Right atrium auricular region (tissue), 2 donors: ENCODE results near the gene GPC6. TPM values are rescaled to one million over a fixed set of nuclear protein-coding genes. Genes with fewer than 3 reads are reported as not detected.

Source experiments
- DNase-seq: peaks from one replicate; pipeline ENCODE4 v3.0.0-alpha.2; 2019; ENCODE audit warnings: low spot score
- H3K27ac ChIP-seq, 2 donors: fragments of 200-600 bp; sonication (generic); 1 replicate in 1 of 2; 2 replicates in 1 of 2; pipeline ENCODE4 v1.5.1; 2016 to 2019
- H3K27me3 ChIP-seq, 2 donors: fragments of 200-600 bp; sonication (generic); one replicate each; pipeline versions ENCODE4 v1.5.1 to v1.6.0; 2017 to 2019
- H3K36me3 ChIP-seq: fragments of 200-600 bp; sonication (generic); one replicate; pipeline ENCODE4 v1.5.1; 2016
- H3K4me1 ChIP-seq, 2 donors: fragments of 200-600 bp; sonication (generic); one replicate each; pipeline versions ENCODE4 v1.5.1 to v1.6.0; 2017 to 2019
- H3K4me3 ChIP-seq, 2 donors: fragments of 200-600 bp; sonication (generic); 1 replicate in 1 of 2; 2 replicates in 1 of 2; pipeline ENCODE4 v1.5.1; 2017 to 2019; ENCODE audit warnings: mild to moderate bottlenecking in 1 of 2, moderate library complexity in 1 of 2
- H3K9me3 ChIP-seq, 2 donors: fragments of 200-600 bp; sonication (generic); one replicate each; pipeline ENCODE4 v1.5.1; 2019
- total RNA-seq, 2 donors: library from RNA; depleted of rRNA; stranded (reverse); fragments of >200 nt; gene quantifications; one replicate each; pipeline ENCODE4 v1.1.0, GENCODE V29; 2016
- TF ChIP-seq, protein P1 (sequence below), 2 donors: fragments of 200-600 bp; sonication (generic); IDR thresholded peaks; one replicate each; pipeline ENCODE4 v1.5.1; 2019; ENCODE audit warnings: antibody characterized with exemption in 2 of 2

GPC6 gene
- total RNA-seq, 2 donors from 2014 or later, result 1.3 to 3.8 TPM

DNA sequence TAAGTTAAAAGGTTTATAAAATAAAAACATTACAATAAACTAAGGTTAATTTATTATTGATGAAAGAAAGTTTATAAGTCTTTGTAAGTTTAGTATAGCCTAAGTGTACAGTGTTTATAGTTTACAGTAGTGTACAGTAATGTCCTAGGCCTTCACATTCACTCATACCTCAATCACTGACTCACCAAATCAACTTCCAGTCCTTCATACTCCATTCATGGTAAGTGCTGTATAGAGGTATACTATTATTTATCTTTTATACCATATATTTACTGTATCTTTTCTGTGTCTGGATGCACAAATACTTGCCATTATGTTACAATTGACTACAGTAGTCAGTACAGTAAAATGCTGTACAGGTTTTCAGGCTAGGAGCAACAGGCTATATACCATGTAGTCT lies 490.0 kb downstream of the GPC6 start:
- Histone ChIP-seq H3K4me1 (no peaks in the 10 kb centered on the region), H3K9me3 (peaks cover 0 to 20% of the 10 kb centered on the region in 2 donors), H3K4me3 (no peak overlapping the region), H3K36me3 (no peaks in the 10 kb centered on the region), H3K27ac (no peak overlapping the region), H3K27me3 (no peaks in the 10 kb centered on the region)
- DNase-seq, result no peak
- TF ChIP-seq, protein P1, sequence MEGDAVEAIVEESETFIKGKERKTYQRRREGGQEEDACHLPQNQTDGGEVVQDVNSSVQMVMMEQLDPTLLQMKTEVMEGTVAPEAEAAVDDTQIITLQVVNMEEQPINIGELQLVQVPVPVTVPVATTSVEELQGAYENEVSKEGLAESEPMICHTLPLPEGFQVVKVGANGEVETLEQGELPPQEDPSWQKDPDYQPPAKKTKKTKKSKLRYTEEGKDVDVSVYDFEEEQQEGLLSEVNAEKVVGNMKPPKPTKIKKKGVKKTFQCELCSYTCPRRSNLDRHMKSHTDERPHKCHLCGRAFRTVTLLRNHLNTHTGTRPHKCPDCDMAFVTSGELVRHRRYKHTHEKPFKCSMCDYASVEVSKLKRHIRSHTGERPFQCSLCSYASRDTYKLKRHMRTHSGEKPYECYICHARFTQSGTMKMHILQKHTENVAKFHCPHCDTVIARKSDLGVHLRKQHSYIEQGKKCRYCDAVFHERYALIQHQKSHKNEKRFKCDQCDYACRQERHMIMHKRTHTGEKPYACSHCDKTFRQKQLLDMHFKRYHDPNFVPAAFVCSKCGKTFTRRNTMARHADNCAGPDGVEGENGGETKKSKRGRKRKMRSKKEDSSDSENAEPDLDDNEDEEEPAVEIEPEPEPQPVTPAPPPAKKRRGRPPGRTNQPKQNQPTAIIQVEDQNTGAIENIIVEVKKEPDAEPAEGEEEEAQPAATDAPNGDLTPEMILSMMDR (IDR thresholded peaks at IDR 0.05), result no peak

DNA sequence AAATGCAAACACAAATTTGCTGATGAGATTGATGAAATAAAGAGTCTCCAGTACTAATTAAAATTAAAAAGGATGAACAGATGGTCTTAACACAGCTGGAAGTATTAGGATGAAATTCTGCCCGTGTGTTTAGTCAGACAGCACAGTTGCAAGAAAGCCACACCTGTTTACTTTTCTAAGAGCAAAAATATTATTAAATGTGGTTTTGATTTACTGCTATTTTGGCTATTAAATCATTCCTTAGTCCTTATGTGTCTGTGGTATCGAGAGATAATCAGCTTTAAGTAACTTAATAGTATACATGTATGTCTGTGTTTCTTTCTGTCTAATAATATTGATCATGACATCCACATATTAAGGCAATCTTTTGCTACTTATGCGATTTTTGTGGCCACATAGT lies 494.9 kb downstream of the GPC6 start:
- Histone ChIP-seq H3K4me1 (no peaks in the 10 kb centered on the region), H3K4me3 (no peak overlapping the region)

DNA sequence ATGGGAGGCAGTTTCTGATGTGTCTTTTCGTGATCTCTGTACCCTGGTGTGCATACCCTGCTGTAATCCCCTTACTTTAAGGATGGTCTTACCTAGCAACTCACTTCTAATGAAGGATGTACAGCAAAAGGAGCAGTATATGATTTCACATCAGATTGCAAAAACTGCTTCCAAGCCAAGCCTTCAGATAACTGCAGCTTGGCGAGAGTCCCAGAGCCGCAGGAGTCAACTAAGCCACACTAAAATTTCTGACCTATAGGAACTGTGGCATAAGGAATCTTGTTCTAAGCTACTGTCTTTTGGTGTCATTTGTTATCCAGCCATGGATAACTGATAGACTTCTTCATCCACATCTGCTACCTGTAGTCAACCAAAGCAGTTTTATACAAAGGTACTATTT lies 496.7 kb downstream of the GPC6 start:
- TF ChIP-seq, protein P1 (IDR thresholded peaks at IDR 0.05), result no peak
- no peaks in the 10 kb centered on the region for H3K36me3 ChIP-seq

More for the DNA sequence above, 494.9 kb downstream of the GPC6 start:
- H3K9me3 ChIP-seq, result peaks cover 0 to 5% of the 10 kb centered on the region in 2 donors
- H3K36me3 ChIP-seq, result no peaks in the 10 kb centered on the region
- TF ChIP-seq, protein P1 (IDR thresholded peaks at IDR 0.05), result no peak
- H3K27me3 ChIP-seq, result no peaks in the 10 kb centered on the region
- H3K27ac ChIP-seq, result no peak overlapping the region
- DNase-seq, result no peak

DNA sequence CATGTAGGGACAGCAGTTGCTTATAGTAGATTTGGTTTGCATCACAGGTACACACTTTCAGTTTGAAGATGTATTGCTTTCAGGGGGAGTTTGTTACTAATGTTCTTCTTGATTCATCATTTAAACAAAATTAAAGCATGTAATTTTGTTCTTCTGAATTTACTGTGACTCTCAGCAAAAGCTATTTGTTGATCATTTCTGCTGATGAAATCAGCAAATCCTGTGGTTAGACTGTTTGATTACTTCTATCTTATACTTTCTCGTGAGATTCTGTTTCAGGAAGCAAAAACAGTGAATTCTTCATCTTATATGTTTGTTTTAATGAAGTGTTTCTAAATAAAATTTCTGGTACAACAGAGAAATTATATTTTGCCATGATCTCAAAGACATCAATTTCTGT lies 497.6 kb downstream of the GPC6 start:
- Histone ChIP-seq H3K36me3 (no peaks in the 10 kb centered on the region), H3K4me1 (no peaks in the 10 kb centered on the region), H3K4me3 (no peak overlapping the region), H3K27ac (no peak overlapping the region), H3K27me3 (no peaks in the 10 kb centered on the region), H3K9me3 (peaks cover 0 to 5% of the 10 kb centered on the region in 2 donors)
- DNase-seq, result no peak
- TF ChIP-seq, protein P1 (IDR thresholded peaks at IDR 0.05), result no peak

More for the DNA sequence above, 496.7 kb downstream of the GPC6 start:
- no peak for DNase-seq
- no peak overlapping the region for H3K4me3 ChIP-seq
- H3K27me3 ChIP-seq, result no peaks in the 10 kb centered on the region
- no peak overlapping the region for H3K27ac ChIP-seq
- H3K9me3 ChIP-seq, result peaks cover 0 to 5% of the 10 kb centered on the region in 2 donors
- no peaks in the 10 kb centered on the region for H3K4me1 ChIP-seq

DNA sequence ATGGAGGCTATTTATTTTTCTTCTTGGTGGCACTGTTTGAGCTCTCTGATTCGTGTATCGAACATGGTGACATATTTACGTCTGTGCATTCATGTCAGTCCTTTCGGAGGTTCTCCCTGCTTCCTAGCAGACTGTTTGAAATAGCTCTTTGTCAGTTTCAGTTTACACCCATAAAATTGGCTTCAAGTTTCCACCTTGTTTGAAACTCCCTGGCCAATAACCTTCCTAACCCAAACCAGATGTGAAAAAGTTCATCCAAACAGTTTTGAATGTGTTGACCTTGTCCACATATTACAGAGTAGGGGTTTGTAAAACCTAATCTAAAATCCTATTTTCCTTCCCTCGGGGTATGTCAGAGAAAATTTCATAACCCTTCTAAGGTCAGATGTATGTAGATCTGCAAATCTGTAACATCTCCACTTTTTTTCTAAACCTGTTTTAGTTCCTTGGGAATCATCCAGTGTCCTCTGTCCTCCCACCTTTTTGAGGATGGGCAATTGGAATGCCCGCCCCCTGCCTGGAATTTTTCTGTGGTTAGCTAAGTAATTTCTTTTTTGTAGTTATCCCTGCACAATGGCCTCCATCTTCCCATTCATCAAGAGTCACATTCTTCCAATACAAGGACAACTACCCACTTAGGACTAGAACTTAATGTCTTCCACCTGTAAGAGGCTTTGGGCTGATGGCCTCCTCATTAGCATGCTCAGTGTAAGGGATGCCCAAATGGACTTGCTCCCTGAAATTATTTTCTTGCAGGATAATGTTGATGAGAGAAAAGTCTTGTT lies 499.8 kb downstream of the GPC6 start:
- no peak for DNase-seq
- Histone ChIP-seq H3K4me1 (no peaks in the 10 kb centered on the region), H3K4me3 (no peak overlapping the region), H3K36me3 (no peaks in the 10 kb centered on the region), H3K27me3 (no peaks in the 10 kb centered on the region), H3K27ac (no peak overlapping the region), H3K9me3 (no peaks in the 10 kb centered on the region)
- TF ChIP-seq, protein P1 (IDR thresholded peaks at IDR 0.05), result no peak
